Measurements from ENCODE around the gene CFAP43.

- TF ChIP-seq EZH2 (optimal IDR thresholded peaks at IDR 0.05; ENCODE audit: low read depth, low read length) (no peak), CTCF (IDR thresholded peaks at IDR 0.05; ENCODE audit: low read length) (no peak), EZH2phosphoT487 (IDR thresholded peaks at IDR 0.05; ENCODE audit: low read length) (no peak)
Measured at GRCh38 chr10:104151737-104152136, 80.4 kb downstream of the CFAP43 start.

All from MM.1S (cell line).